Measurements from ENCODE around the gene SKI.

The SKI gene

GRCh38 chr1:2253797-2254480 lies 25.8 kb downstream of the SKI start:
- H3K79me2 ChIP-seq (ENCODE audit: low read length), result peaks cover 62% of the 10 kb centered on the region
- H3K27me3 ChIP-seq (replicated peaks; ENCODE audit: insufficient read depth, low read length), result no peaks in the 10 kb centered on the region
- DNase-seq, result no peak
- peaks cover 20% of the 10 kb centered on the region; the same call in 1 of the 2 replicates for H3F3A ChIP-seq (ENCODE audit: insufficient read depth, low read length)
- H3K27ac ChIP-seq (ENCODE audit: low read length), result no peak overlapping the region
- H3K9ac ChIP-seq (ENCODE audit: low read length), result no peak overlapping the region
- H3K4me2 ChIP-seq (ENCODE audit: low read depth, low read length), result no peak overlapping the region
- H4K20me1 ChIP-seq (ENCODE audit: insufficient read depth, low read length), result no peaks in the 10 kb centered on the region
- H3K36me3 ChIP-seq (replicated peaks; ENCODE audit: insufficient read depth, low read length), result no peaks in the 10 kb centered on the region
- H3K9me2 ChIP-seq (replicated peaks; ENCODE audit: insufficient read depth, low read length), result no peaks in the 10 kb centered on the region
- no peak for TF ChIP-seq EZH2 (optimal IDR thresholded peaks at IDR 0.05; ENCODE audit: low read depth, low read length)
- no peak for TF ChIP-seq CTCF (IDR thresholded peaks at IDR 0.05; ENCODE audit: low read length)
- no peak for TF ChIP-seq EZH2phosphoT487 (IDR thresholded peaks at IDR 0.05; ENCODE audit: low read length)
- peaks cover 13% of the 10 kb centered on the region; the same call in 1 of the 2 replicates for H3K4me1 ChIP-seq (ENCODE audit: low read length)
- H3K9me3 ChIP-seq (replicated peaks; ENCODE audit: insufficient read depth, low read length), result 0 out of 2 replicates have a peak, but pooled peaks cover 3% of the 10 kb centered on the region
- no peak overlapping the region for H2AFZ ChIP-seq (ENCODE audit: low read length)
- no peak overlapping the region for H3K4me3 ChIP-seq (ENCODE audit: low read length)

- no peak for DNase-seq
- H3K4me1 ChIP-seq (ENCODE audit: low read length), result peaks cover 13% of the 10 kb centered on the region; the same call in 1 of the 2 replicates
- no peaks in the 10 kb centered on the region for H3K9me2 ChIP-seq (replicated peaks; ENCODE audit: insufficient read depth, low read length)
- TF ChIP-seq CTCF (IDR thresholded peaks at IDR 0.05; ENCODE audit: low read length) (no peak), EZH2 (optimal IDR thresholded peaks at IDR 0.05; ENCODE audit: low read depth, low read length) (no peak), EZH2phosphoT487 (IDR thresholded peaks at IDR 0.05; ENCODE audit: low read length) (no peak)
- H3K27me3 ChIP-seq (replicated peaks; ENCODE audit: insufficient read depth, low read length), result no peaks in the 10 kb centered on the region
- 0 out of 2 replicates have a peak, but pooled peaks cover 3% of the 10 kb centered on the region for H3K9me3 ChIP-seq (replicated peaks; ENCODE audit: insufficient read depth, low read length)
- no peak overlapping the region for H3K4me3 ChIP-seq (ENCODE audit: low read length)
- H3F3A ChIP-seq (ENCODE audit: insufficient read depth, low read length), result peaks cover 20% of the 10 kb centered on the region; the same call in 1 of the 2 replicates
- no peaks in the 10 kb centered on the region for H4K20me1 ChIP-seq (ENCODE audit: insufficient read depth, low read length)
- no peak overlapping the region for H2AFZ ChIP-seq (ENCODE audit: low read length)
- H3K36me3 ChIP-seq (replicated peaks; ENCODE audit: insufficient read depth, low read length), result no peaks in the 10 kb centered on the region
- H3K79me2 ChIP-seq (ENCODE audit: low read length), result peaks cover 65% of the 10 kb centered on the region
- no peak overlapping the region for H3K4me2 ChIP-seq (ENCODE audit: low read depth, low read length)
- H3K27ac ChIP-seq (ENCODE audit: low read length), result peak overlapping the region; percentile 55; the same call in 1 of the 2 replicates
- no peak overlapping the region for H3K9ac ChIP-seq (ENCODE audit: low read length)
Measured at GRCh38 chr1:2255047-2255419, 26.9 kb downstream of the SKI start.

GRCh38 chr1:2255420-2256369 lies 27.6 kb downstream of the SKI start:
- peak; percentile 73 for DNase-seq
- Histone ChIP-seq H3K79me2 (ENCODE audit: low read length) (peaks cover 61% of the 10 kb centered on the region), H3K4me1 (ENCODE audit: low read length) (peaks cover 13% of the 10 kb centered on the region; the same call in 1 of the 2 replicates), H2AFZ (ENCODE audit: low read length) (no peak overlapping the region), H3K4me2 (ENCODE audit: low read depth, low read length) (no peak overlapping the region), H3K9me3 (replicated peaks; ENCODE audit: insufficient read depth, low read length) (0 out of 2 replicates have a peak, but pooled peaks cover 3% of the 10 kb centered on the region), H3K36me3 (replicated peaks; ENCODE audit: insufficient read depth, low read length) (no peaks in the 10 kb centered on the region), H3K27ac (ENCODE audit: low read length) (peak overlapping the region; percentile 55; the same call in 1 of the 2 replicates), H4K20me1 (ENCODE audit: insufficient read depth, low read length) (no peaks in the 10 kb centered on the region), H3K9me2 (replicated peaks; ENCODE audit: insufficient read depth, low read length) (no peaks in the 10 kb centered on the region), H3F3A (ENCODE audit: insufficient read depth, low read length) (peaks cover 20% of the 10 kb centered on the region; the same call in 1 of the 2 replicates), H3K4me3 (ENCODE audit: low read length) (no peak overlapping the region), H3K9ac (ENCODE audit: low read length) (no peak overlapping the region), H3K27me3 (replicated peaks; ENCODE audit: insufficient read depth, low read length) (no peaks in the 10 kb centered on the region)
- TF ChIP-seq EZH2phosphoT487 (IDR thresholded peaks at IDR 0.05; ENCODE audit: low read length) (no peak), EZH2 (optimal IDR thresholded peaks at IDR 0.05; ENCODE audit: low read depth, low read length) (no peak), CTCF (IDR thresholded peaks at IDR 0.05; ENCODE audit: low read length) (no peak)

Data from MM.1S (cell line).